Stimulated activated CD4-positive, alpha-beta T cell treated with anti-CD3 and anti-CD28 coated beads, Interleukin-12 subunit alpha, Interleukin-12 subunit beta, amount 100 ng/mL, for 4 hours (primary cell): ENCODE measurements around the gene MINDY4B.

Experiments used
- DNase-seq: peaks from one replicate; pipeline ENCODE4 v3.0.0-alpha.2; 2020

Gene MINDY4B

DNA sequence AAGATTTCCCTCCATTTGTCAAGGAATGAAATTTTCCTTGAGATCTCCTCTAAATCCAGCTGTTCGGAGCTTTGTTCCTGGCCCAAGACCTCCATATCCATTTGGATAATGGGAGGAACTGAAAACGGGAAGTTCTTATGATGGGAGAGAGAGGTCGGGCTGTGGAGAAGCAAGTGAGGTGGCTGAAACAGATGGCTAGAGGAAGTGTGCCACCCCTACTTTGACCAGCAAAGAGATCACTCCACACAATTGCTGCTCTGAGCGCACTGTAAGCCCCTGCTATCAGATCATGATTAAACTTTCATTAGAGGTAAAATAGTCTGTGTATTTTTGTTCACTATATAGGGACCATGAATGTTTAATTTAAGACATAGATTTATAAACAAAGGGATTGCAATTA, at the start of gene MINDY4B:
TSS of gene MINDY4B (minus strand) at position 101 of the 400 bp plus-strand sequence. CDS start at position 101, 0 bp downstream.
- DNase-seq, result no peak

DNA sequence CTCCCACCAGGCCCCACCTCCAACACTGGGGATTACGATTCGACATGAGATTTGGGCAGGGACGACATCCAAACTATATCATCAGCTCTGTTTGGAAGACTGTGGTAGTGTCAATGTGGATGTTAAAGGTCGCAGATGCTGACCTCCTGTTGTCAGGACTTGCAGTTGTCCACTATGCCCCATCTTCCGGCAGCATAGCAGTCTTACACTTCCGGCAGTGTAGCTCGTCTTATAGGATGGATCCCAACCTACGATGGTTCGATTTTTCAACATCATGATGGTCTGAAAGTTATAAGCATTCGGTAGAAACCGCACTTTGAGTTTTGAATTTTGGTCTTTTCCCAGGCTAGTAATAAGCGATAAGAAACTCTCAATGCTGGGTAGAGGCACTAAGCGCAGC, 46.7 kb upstream of the MINDY4B start:
- DNase-seq, result no peak

- DNase-seq, result no peak
Observed at GRCh38 chr3:150945226-150946032, 40.2 kb upstream of the MINDY4B start.

GRCh38 chr3:150942221-150942620, 37.0 kb upstream of the MINDY4B start:
- DNase-seq, result no peak

DNA sequence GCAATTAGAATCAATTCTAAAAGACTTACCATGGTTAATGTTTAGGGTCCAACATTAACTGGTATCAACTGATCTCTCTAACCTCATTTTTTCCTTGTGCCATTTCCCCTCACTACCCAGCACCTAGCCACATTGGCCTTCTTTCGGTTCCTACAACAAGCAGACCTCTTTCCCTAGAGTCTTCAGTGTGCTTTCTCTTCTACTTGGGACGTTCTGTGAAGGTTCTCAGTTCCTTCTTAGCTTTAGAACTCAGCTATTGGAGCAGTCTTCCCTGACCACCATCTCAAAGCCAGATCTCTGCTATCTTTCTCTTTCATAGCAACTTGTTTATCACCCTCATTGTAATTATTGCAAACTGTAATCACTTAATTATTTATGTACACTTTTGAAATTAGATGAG, 31.5 kb upstream of the MINDY4B start:
- DNase-seq, result no peak

DNA sequence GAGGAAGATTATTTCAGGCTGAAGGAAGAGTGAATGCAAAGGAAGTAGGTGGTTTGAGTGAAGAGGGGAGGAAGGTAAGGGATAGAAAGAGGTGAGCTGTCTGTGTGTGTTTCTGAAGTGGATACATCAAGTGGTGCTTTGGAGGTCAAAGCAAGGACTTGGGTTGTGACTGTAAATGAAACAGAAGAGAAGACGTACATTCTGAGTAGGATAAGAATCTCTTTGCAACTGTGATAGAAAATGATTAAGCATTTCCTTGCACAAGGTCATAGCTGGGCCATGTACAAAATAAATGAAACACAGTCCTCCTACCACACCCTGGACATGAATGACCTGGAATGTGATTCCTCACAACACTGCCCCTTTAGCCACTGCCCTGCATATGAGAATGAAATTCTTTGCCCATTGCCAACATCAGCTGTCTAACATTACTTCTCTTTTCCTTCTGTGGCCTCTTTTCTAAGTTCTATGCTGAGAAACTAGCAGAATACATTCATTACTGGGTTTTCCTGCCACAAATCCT, 28.3 kb upstream of the MINDY4B start:
- DNase-seq, result no peak

DNA sequence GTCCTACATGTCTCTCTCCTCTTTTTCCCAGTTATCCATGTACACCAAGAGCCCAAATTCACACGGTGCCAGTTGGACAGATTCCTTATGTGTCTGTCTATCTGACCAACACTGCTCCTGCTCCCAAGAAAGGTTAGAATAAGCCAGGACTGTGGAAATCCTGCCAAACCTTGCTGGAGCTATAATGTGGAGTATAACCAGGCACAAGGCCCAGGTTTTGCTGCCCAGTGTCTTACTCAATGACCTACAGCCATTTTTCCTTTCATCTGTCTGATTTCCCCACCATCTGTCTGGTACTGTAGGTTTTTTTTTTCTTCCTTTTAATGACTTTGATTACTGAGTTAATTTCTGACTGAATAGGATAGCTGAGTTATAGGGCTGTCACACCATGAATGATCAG, 26.5 kb upstream of the MINDY4B start:
- no peak for DNase-seq

GRCh38 chr3:150930839-150931238, 25.6 kb upstream of the MINDY4B start:
- DNase-seq, result no peak

- no peak for DNase-seq
Observed at GRCh38 chr3:150928234-150928633, 23.0 kb upstream of the MINDY4B start.

- DNase-seq, result no peak
Observed at GRCh38 chr3:150926328-150926727, 21.1 kb upstream of the MINDY4B start.

DNA sequence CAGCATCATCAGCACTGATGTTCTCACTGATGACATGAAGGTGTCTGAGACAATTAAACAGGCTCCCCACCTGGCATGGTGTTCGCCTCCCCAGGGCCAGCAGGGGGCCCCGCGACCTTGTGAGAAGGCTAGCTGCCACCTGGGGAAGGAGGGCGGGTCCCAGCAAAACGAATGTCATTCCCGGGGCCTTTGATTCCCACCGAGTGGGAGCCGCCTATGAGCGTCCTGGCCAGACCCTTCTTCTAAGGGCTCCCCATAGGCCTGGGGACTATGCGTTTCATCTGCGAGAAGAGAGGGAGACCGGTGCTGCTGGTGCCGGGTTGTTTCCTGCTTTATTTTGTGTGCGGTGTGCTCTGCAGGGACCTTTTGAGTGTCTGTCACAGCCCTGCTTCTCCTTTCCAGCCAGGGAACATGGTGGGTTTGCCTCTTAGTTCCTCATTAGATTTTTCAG, 20.5 kb upstream of the MINDY4B start:
- DNase-seq, result peak; percentile 50

DNA sequence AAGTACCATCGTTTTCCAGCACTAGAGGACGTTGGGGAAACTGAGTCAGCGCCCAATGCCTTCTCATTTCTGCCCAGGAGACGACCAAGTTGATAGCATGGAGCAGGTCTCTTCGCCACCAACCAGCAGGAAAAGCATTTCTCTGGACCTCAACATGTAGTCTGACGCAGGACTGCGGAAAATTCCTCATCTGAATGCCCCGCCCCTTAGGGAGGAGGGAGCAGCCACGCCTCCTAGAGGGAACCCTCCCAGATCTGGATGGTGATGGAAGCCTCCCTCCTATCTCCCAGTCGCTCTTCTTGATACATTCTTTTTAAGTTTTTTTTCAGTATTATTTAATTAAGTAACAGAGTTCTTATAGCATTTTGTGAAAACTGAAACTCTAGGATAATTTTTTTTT, 17.4 kb upstream of the MINDY4B start:
- DNase-seq, result no peak

- no peak for DNase-seq
Observed at GRCh38 chr3:150921209-150921608, 16.0 kb upstream of the MINDY4B start.

DNA sequence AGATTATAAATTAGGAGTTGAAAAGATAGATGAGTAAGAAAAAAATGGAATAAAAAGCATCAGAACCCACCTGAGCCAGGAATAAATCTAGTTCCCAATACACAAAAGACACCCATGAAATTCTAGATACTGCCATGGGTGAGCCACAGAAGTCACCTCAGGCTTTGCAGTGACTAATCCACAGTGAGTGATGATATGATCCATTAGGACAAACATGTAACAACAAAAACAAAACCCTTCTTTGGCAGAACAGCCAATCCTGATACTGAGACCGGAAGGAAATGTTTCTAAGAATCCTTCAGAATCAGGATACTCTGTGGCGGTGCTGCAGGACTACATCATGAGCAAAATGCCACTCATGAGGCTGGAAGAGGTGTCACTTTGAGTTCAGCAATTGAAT, 15.0 kb upstream of the MINDY4B start:
- DNase-seq, result no peak

GRCh38 chr3:150917951-150918350, 12.7 kb upstream of the MINDY4B start:
- DNase-seq, result no peak

DNA sequence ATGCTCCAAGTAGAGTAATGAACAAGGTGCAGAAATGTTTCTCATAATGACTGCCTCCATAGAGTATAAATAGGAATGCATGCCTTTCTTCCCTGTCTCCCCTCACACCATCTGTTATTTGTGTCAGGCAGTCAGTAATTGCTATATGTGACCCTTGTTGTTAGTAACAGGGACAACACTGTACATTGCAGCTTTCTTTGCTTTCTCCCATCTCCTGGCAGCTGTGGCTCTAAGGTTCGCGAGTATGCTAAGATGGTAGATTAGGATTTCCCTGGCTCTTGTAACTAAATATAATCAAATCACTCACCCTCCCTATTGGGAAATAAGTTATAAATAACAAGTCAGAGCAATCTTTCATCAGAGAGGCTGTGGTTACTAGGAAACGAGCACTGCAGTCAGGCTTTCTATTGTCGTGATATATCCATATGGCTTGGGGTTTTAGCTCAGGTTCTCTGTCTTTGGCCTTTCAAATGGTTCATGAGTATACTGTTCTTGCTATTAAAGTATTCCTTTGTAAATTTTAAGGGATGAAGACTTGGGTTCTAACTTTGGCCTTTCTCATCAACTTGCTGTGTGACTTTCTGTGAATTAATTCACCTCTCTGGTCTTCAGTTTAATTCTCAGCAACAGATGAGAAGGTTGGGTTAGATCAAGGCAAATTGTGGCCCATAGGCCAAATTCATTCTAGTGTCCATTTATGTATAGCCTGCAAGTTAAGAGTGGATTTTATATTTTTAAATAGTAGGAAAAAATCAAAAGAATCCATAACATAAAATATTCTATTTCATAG, 8.1 kb upstream of the MINDY4B start:
- DNase-seq, result no peak

GRCh38 chr3:150912501-150912900, 7.3 kb upstream of the MINDY4B start:
- DNase-seq, result no peak

DNA sequence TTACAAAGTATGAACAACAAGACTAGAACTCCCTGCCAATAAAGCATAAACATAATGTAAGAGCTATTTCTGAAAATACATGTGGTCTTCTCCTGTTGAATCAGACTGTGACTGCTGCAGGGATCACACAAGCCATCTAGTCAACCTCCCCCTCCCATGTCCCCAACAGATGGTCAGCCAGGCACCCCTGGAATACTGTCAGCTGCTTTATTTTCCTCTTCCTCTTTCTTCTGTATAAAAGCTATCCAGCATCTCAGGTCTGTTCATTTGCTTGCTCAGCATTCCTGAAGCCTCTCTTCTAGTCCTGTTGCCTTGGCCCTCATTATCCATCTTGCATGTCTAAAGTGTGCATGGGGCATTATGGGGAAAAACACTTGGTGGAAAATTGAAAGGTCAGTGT, 6.5 kb upstream of the MINDY4B start:
- no peak for DNase-seq

DNA sequence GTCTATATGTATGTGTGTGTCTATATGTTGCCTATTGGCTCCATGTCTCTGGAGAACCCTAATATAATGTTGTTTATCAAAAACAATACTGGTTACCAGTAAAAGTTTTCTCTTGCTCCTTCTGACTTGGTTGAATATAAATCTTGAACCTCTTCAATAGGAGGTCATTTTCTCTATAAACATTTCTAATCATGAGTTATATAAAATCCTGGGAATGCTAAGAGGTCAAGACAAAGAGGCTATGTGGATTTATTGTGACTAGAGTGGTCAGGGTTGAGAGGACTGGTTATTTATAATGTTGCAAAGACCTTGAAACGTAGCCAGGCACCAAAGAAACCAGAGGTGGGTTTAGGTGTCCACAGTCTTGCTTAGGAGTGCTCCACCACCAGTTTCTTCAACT, 1.2 kb upstream of the MINDY4B start:
- no peak for DNase-seq

DNA sequence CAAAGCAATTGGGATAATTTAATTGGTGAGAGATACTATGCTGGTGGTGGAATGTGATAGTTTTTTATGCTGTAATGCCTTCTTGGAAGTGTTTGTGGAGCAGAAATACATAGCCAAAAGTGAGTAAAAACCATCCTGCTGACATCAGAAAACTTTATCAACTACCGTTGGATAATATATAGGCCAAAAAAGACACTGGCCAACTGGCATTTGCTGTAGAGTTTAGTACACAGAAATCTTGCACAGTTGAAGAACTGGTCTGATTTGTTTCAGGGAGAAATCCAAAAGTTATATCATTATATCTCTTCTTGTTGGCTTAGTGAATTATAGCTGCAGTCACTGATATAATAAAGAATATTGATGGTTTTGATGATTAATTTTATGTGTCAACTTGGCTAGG, 507 bp upstream of the MINDY4B start:
- DNase-seq, result no peak

- DNase-seq, result no peak
Observed at GRCh38 chr3:150902988-150903387, 2.3 kb downstream of the MINDY4B start.

- DNase-seq, result no peak
Observed at GRCh38 chr3:150901793-150902192, 3.4 kb downstream of the MINDY4B start.

DNA sequence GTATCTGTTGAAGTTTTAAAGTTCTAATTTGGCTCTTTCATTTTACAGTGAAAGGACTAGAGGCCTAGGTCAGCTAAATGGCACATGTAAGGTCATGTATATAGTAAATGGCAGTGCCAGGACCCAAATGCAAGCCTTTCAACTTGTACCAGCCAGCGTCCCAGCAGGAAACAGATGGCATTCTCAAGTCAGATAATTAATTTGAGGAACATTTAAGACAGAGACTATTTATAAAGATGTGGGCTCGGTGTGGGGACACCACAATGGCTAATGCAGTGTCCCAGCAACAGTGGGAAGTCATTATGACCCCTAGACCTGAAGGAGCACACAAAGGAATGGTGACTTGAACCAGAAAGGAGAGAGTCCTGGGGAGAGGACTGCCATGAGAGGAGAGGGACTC, 6.1 kb downstream of the MINDY4B start:
- no peak for DNase-seq
